Activated CD4-positive, CD25-positive, alpha-beta regulatory T cell treated with anti-CD3 and anti-CD28 coated beads, Interleukin-2, amount 50 U/mL, for 24 hours (primary cell): Measurements from ENCODE around the gene MORN1.
"Not testable (repeated sequence)": the region's sequence is repeated elsewhere in the genome, so short reads cannot be mapped to it uniquely, and the experiment has no call there.

Experiments used
- ATAC-seq, 2 donors: fragments of 150-1000 bp; cut with Tn5 transposase; one replicate each; pipeline ENCODE4 v1.10.0; 2021; ENCODE audit warnings: mild to moderate bottlenecking in 1 of 2, moderate library complexity in 1 of 2

The MORN1 gene

GRCh38 chr1:2334883-2335534, 56.3 kb downstream of the MORN1 start:
- no peak for ATAC-seq

- ATAC-seq, result no peak
These were observed 57.0 kb downstream of the MORN1 start for GRCh38 chr1:2334366-2334765.

- not testable (repeated sequence) for ATAC-seq
These were observed 59.8 kb downstream of the MORN1 start for GRCh38 chr1:2331580-2331979.

- ATAC-seq, result no peak
These were observed 60.2 kb downstream of the MORN1 start for GRCh38 chr1:2331200-2331544.

- no peak for ATAC-seq
These were observed 60.7 kb downstream of the MORN1 start for GRCh38 chr1:2330519-2331199.

- ATAC-seq, result no peak
These were observed 61.3 kb downstream of the MORN1 start for GRCh38 chr1:2330035-2330434.

- no peak for ATAC-seq
These were observed 62.5 kb downstream of the MORN1 start for GRCh38 chr1:2328676-2329455.

- ATAC-seq, result no peak
These were observed 63.5 kb downstream of the MORN1 start for GRCh38 chr1:2327841-2328240.

DNA sequence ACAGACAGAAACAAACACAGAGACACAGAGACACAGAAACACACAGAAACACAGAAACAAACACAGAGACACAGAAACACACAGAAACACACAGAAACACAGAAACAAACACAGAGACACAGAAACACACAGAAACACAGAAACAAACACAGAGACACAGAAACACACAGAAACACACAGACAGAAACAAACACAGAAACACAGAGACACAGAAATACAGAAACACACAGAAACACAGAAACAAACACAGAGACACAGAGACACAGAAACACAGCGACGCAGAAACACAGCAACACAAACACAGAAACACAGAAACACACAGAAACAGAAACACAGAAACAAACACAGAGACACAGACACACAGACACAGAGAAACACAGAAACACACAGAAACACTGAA, 64.2 kb downstream of the MORN1 start:
- not testable (repeated sequence) for ATAC-seq

GRCh38 chr1:2326524-2326923, 64.8 kb downstream of the MORN1 start:
- no peak for ATAC-seq

DNA sequence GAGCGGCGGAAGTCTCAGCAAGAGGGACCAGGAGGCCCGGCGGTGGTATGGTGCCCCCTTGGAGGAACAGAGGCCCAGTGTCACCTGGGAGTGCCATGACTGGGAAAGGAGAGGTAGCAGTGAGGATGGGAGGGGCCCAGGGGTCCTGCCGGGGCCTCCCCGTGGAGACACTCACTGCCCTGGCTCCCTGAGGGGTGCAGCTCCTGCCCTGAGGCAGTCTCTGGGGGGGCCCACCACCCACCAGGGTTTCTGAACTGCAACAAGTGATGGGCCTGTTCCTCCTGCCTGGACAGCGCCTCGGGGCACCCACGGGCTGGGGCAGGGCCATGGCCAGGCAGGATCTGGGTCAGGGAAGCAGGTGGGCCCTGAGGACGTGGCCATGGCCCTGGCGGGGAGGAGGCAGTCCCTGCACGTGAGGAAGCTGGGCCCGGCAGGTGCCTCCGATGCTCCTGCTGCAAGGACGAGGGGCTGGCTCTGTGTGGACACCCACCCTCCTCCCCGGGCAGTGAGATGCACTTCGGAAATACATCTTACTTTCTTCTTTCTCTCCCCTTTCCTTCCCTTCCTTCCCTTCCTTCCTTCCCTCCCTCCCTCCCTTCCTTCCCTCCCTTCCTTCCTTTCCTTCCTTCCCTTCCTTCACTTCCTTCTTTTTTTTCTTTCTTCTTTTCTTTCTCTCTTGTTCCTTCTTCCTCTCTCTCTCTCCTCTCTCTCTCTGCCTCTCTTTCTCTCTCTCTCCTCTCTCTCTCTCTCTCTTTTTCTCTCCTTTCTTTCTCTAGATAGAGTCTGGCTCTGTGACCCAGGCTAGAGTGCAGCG, 66.6 kb downstream of the MORN1 start:
- ATAC-seq, result no peak

GRCh38 chr1:2323451-2323974, 67.8 kb downstream of the MORN1 start:
- no peak for ATAC-seq

- ATAC-seq, result no peak
These were observed 68.7 kb downstream of the MORN1 start for GRCh38 chr1:2322581-2323211.

- ATAC-seq, result no peak
These were observed 69.2 kb downstream of the MORN1 start for GRCh38 chr1:2322065-2322571.

GRCh38 chr1:2320760-2321667, 70.3 kb downstream of the MORN1 start:
- ATAC-seq, result no peak

DNA sequence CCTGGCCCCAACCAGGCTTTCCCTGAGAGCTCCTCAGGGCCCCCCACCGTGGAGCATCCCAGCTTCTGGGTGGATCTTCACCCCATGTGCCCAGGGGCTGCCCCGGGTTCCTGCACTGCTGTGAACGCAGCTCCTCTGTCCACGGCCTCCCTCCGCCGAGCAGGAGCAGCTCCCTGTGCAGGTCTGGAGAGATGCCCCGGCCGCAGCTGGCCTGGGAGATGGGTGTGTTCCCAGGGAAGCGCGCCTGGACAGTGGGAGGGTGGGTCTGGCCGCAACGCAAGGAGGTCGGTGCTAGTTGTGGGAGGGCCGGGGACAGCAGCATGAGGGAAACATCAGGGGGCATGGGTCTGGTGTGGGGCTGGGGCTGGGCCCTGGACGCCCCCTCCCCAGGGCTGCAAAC, 71.3 kb downstream of the MORN1 start:
- no peak for ATAC-seq

DNA sequence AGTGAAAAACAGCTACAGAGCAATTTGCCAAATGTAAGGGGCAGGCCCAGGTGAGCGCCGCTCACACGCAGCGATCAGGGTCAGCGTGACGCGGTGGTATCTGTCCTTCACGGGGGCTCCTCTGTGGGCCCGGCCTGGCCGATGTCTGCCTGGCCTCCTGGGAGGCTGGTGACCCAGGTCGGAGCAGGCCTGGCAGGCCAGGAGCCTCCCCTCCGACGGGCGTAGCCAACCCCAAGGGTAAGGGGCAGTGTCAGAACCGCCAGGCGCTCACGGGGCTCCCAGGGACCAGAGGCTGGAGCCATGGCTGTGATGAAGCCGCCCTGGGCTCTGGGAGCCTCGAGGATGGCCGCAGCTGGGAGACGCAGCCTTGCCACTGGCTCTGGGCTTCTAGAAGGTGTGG, 72.1 kb downstream of the MORN1 start:
- no peak for ATAC-seq

DNA sequence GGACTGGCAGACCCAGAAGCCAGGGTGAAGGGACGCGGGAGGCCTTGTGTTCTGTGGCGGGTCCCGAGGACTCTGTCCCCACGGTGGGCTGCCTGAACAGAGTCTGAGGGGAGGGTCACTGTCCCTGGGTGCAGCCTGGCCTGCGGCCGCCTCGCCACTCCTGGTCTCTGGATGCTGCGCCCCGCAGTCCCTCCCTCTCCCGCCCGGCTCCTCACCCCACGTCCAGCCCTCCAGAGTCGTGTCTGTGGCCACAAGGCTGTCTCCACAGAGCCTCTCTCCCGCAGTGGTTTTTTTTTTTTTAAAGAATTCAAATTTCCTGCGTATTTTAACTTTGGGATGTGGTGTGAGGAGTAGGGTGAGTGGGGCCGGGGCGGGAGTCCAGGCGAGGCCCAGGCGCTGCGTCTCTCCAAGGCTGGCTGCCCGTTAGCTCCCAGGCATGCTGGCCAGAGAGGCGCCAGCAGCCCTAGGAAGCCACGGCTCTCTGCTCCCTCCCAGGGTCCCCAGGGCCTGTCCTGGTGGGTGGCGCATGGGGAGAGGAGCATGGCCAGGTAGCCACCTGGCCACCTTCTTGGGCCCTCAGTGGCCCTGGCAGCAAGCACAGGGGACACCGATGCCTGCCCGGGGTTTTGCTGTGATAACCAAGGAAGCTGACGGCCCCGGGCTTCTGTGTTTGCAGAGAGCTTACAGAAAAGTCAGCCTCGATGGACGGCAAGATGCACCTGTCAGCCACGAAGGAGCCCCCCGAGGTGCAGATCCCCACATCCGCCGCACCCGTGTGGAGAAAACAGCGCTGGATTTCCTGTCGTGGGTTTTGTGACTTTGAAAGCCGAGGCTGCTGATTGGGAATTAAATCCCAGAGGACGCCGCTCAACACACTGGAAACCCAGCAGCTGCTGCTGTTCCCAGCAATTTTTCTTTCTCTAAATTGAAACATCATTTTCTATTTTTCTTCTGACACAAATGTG, 72.8 kb downstream of the MORN1 start:
- ATAC-seq, result no peak

- no peak for ATAC-seq
These were observed 73.9 kb downstream of the MORN1 start for GRCh38 chr1:2317230-2318065.
